PC-3 (cell line): Measurements from ENCODE around the gene ELOVL5. TPM values are rescaled to one million over a fixed set of nuclear protein-coding genes. Genes with fewer than 3 reads are reported as not detected.

Experiments
- ATAC-seq: fragments of 200-7000 bp; cut with Tn5 transposase; 2 replicates; pipeline ENCODE4 v1.9.1; 2020; ENCODE audit warnings: mild to moderate bottlenecking, moderate library complexity
- BruUV-seq: library from RNA; stranded (reverse); fragments of 400-500 nt; replicated peaks from 2 replicates; lab custom pipeline; 2021; lab: Mats Ljungman, UMichigan
- CTCF ChIA-PET: fragments of 300-600 bp; sonication (Branson Sonifier 250); formaldehyde crosslinking; loops from one replicate; lab custom pipeline; 2022; ENCODE audit warnings: antibody characterized with exemption; lab: Charles Lee
- POLR2A ChIA-PET: fragments of 300-600 bp; sonication (Branson Sonifier 250); formaldehyde crosslinking; loops from one replicate; lab custom pipeline; 2022; ENCODE audit warnings: antibody characterized with exemption; ENCODE audit not compliant: unreplicated experiment; lab: Charles Lee
- DNase-seq: peaks from one replicate; pipeline ENCODE4 v3.0.0-alpha.2; 2015
- H2AFZ ChIP-seq: fragments of 300-600 bp; sonication (generic); 2 replicates; pipeline ENCODE4 v1.6.0; 2016; ENCODE audit warnings: antibody characterized with exemption, low read length
- H3F3A ChIP-seq: fragments of 300-600 bp; sonication (generic); one replicate; pipeline ENCODE4 v1.6.0; 2017; ENCODE audit warnings: antibody characterized with exemption, low read length, control low read depth, mild to moderate bottlenecking; ENCODE audit not compliant: unreplicated experiment
- H3K27ac ChIP-seq: fragments of 300-600 bp; sonication (generic); 2 replicates; pipeline ENCODE4 v1.5.1; 2016; ENCODE audit warnings: mild to moderate bottlenecking, low read length
- H3K27me3 ChIP-seq: fragments of 300-600 bp; sonication (generic); 2 replicates; pipeline ENCODE4 v1.6.1; 2016; ENCODE audit warnings: low read length, mixed read lengths
- H3K36me3 ChIP-seq: fragments of 300-600 bp; sonication (generic); 2 replicates; pipeline ENCODE4 v1.6.1; 2016; ENCODE audit warnings: low read depth, mixed run types, low read length, mixed read lengths
- H3K4me1 ChIP-seq: fragments of 300-600 bp; sonication (generic); 2 replicates; pipeline ENCODE4 v1.5.1; 2016; ENCODE audit warnings: low read length; ENCODE audit not compliant: insufficient read depth
- H3K4me2 ChIP-seq: fragments of 300-600 bp; sonication (generic); 2 replicates; pipeline ENCODE4 v1.6.0; 2016; ENCODE audit warnings: low read length
- H3K4me3 ChIP-seq: fragments of 300-600 bp; sonication (generic); 2 replicates; pipeline ENCODE4 v1.5.1; 2016; ENCODE audit warnings: mild to moderate bottlenecking, low read length, mixed read lengths
- H3K79me2 ChIP-seq: fragments of 300-600 bp; sonication (generic); 2 replicates; pipeline ENCODE4 v1.6.1; 2017; ENCODE audit warnings: low read length, mixed read lengths
- H3K9ac ChIP-seq: fragments of 300-600 bp; sonication (generic); 2 replicates; pipeline ENCODE4 v1.6.0; 2016; ENCODE audit warnings: mild to moderate bottlenecking, low read length
- H3K9me2 ChIP-seq: fragments of 300-600 bp; sonication (generic); replicated peaks from 2 replicates; pipeline ENCODE4 v1.6.1; 2016; ENCODE audit warnings: mixed run types, low read length, mixed read lengths
- H3K9me3 ChIP-seq: fragments of 300-600 bp; sonication (generic); 2 replicates; pipeline ENCODE4 v1.6.1; 2016; ENCODE audit warnings: low read length, mixed read lengths
- H4K20me1 ChIP-seq: fragments of 300-600 bp; sonication (generic); 2 replicates; pipeline ENCODE4 v1.6.1; 2016; ENCODE audit warnings: low read length, mixed read lengths
- EZH2 ChIP-seq: fragments of 300-600 bp; sonication (generic); IDR thresholded peaks from one replicate; pipeline ENCODE4 v1.6.1; 2017; ENCODE audit warnings: antibody characterized with exemption, mild to moderate bottlenecking, low read length; ENCODE audit not compliant: unreplicated experiment
- EZH2phosphoT487 ChIP-seq: fragments of 300-600 bp; sonication (generic); IDR thresholded peaks from 2 replicates; pipeline ENCODE4 v1.6.1; 2018; ENCODE audit warnings: mild to moderate bottlenecking, antibody characterized with exemption, low read length, borderline replicate concordance
- intact Hi-C: fragments of 100-400 bp; cut with micrococcal nuclease; formaldehyde crosslinking; loops from 2 replicates; pipeline ENCODE4 v1.9.0; 2023
- total RNA-seq: library from RNA; depleted of rRNA; stranded (reverse); fragments of >200 nt; gene quantifications from 2 replicates; pipeline ENCODE4 v1.2.3, GENCODE V29; 2014
- TF ChIP-seq, protein P1 (sequence below): fragments of 300-600 bp; sonication (generic); conservative IDR thresholded peaks from 2 replicates; pipeline ENCODE4 v1.5.1; 2017; ENCODE audit warnings: antibody characterized with exemption, low read depth, mild to moderate bottlenecking, low read length

ELOVL5 gene
- total RNA-seq, 1 experiment from 2014 or later, result 62.7 TPM

DNA sequence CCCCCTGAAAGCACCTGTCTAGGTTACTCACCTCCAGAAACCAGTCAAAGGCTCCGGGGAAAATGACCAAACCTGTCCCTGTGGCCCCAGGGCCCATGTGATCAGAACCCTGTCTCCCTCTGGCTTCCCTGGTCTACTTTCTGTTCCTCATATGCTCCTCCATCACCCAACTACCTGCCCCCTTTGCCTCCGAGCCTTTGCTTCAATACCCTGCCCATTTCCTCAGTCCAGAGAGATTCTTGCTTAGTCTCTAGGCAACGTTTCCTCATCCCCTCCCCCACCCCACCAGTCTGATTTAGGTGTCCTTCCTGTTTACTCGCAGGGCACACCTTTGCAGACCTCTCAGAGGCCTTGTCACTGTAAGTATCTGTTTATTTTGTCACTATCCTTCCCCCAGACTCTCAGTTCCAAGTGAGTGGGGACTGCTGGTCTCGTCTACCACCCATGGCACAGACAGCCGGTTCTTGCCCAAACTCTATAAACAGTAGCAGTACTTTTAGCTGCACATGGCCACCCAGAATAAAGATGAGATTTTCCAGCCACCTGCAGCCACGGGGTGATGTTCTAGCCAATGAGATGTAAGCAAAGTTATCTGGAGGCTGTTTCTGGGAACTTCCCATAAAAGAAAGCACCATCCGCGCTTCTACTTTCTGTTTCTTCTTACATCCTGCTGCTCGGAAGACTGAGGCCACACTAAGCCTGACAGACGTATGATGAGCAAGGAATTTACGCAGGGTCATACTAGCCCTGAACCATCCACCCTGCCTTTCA, 13.3 kb downstream of the ELOVL5 start:
- ChIA-PET CTCF (no interaction called here), POLR2A (no interaction called here)
- no peak overlapping the region for H3K27ac ChIP-seq
- no peak overlapping the region for H3K4me2 ChIP-seq
- H3K9me3 ChIP-seq, result no peaks in the 10 kb centered on the region
- H3K36me3 ChIP-seq, result peaks cover 16% of the 10 kb centered on the region; the same call in 1 of the 2 replicates
- 0 out of 2 replicates have a peak, but pooled peaks cover 6% of the 10 kb centered on the region for H4K20me1 ChIP-seq
- H3K27me3 ChIP-seq, result no peaks in the 10 kb centered on the region
- TF ChIP-seq EZH2 (no peak), EZH2phosphoT487 (no peak)
- TF ChIP-seq, protein P1, sequence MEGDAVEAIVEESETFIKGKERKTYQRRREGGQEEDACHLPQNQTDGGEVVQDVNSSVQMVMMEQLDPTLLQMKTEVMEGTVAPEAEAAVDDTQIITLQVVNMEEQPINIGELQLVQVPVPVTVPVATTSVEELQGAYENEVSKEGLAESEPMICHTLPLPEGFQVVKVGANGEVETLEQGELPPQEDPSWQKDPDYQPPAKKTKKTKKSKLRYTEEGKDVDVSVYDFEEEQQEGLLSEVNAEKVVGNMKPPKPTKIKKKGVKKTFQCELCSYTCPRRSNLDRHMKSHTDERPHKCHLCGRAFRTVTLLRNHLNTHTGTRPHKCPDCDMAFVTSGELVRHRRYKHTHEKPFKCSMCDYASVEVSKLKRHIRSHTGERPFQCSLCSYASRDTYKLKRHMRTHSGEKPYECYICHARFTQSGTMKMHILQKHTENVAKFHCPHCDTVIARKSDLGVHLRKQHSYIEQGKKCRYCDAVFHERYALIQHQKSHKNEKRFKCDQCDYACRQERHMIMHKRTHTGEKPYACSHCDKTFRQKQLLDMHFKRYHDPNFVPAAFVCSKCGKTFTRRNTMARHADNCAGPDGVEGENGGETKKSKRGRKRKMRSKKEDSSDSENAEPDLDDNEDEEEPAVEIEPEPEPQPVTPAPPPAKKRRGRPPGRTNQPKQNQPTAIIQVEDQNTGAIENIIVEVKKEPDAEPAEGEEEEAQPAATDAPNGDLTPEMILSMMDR, result no peak
- BruUV-seq, result no TSS peak
- ATAC-seq (no peak), DNase-seq (no peak)
- H3K9me2 ChIP-seq, result no peaks in the 10 kb centered on the region
- no peak overlapping the region for H3K9ac ChIP-seq
- H3K79me2 ChIP-seq, result peaks cover 96% of the 10 kb centered on the region
- no peak overlapping the region for H3K4me3 ChIP-seq
- H2AFZ ChIP-seq, result no peak overlapping the region
- H3F3A ChIP-seq, result no peaks in the 10 kb centered on the region
- H3K4me1 ChIP-seq, result no peaks in the 10 kb centered on the region
- intact Hi-C loops, result no loop called here

DNA sequence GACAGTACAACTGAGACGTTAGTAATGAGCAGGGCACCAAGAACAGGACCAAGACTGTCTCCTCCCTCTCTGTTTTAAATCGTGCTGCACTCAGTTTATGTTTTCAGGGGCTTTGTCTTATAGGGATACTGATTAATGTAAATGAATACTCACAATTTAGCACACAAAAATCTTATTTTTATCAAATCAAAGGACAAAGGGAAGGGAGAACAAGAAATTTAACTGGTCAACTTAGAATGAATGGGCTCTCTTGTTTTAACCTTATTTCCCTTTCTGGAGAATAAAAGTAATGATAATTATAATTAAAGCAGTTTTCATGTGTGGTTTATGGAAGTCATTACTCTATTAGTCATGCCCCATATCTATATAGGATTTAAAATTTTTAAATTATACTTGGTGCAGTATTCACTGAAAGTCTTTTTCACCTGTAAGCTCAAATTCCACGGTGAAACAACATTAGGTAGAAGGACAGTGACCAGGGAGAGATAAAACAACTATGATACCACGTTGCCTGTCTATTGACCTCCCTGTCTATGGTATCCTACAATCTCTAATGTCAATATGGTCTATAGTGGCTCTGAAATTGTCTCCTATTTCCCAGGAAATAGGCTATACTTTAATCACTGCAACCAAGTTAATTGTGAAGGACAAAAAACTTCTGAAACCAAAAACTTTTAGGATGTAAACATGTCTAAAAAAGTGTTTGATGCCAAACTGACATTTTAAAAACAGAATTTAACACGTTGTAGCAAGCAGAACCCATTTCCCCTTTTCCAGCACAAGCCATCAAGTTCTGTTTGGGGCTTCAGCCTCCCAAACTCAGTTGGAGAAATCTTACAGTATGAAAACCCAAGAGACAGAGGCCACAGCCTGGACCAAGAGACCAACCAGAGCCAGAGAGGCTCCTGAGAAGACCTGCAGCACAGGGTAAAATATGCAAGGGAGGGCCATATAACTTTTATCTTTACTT, 15.0 kb downstream of the ELOVL5 start:
- ChIA-PET CTCF (no interaction called here), POLR2A (interaction anchor here (0.6 kb wide), 1 partner anchor 63 kb away, joined by 3 read pairs; no protein-coding TSS in a partner anchor)
- H3K27me3 ChIP-seq, result no peaks in the 10 kb centered on the region
- no peak overlapping the region for H3K9ac ChIP-seq
- TF ChIP-seq EZH2 (no peak), EZH2phosphoT487 (no peak)
- TF ChIP-seq, protein P1, result no peak
- H3F3A ChIP-seq, result no peaks in the 10 kb centered on the region
- 0 out of 2 replicates have a peak, but pooled peaks cover 6% of the 10 kb centered on the region for H4K20me1 ChIP-seq
- H3K4me3 ChIP-seq, result no peak overlapping the region
- H3K9me2 ChIP-seq, result no peaks in the 10 kb centered on the region
- no peak for ATAC-seq
- H3K9me3 ChIP-seq, result no peaks in the 10 kb centered on the region
- H3K79me2 ChIP-seq, result peaks cover 94% of the 10 kb centered on the region
- H3K4me2 ChIP-seq, result no peak overlapping the region
- H3K4me1 ChIP-seq, result peaks cover 2% of the 10 kb centered on the region
- no TSS peak for BruUV-seq
- H2AFZ ChIP-seq, result no peak overlapping the region
- no peak for DNase-seq
- H3K27ac ChIP-seq, result no peak overlapping the region
- peaks cover 16% of the 10 kb centered on the region; the same call in 1 of the 2 replicates for H3K36me3 ChIP-seq
- intact Hi-C loops, result no loop called here
